ENCODE data around the gene DDX54.

DNA sequence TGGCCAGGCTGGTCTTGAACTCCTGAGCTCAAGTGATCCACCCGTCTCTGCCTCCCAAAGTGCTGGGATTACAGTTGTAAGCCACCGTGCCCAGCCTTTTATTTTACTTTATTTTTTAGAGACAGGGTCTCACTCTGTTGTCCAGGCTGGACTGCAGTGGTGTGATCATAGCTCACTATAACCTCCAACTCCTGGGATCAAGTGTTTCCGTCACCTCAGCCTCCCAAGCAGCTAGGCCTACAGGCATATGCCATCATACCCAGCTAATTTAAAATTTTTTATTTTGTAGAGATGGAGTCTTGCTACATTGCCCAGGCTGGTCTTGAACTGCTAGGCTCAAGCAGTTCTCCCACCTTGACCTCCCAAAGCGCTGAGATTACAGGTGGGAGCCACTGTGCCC is 39.7 kb upstream of the DDX54 start:
- TF ChIP-seq, protein P1, sequence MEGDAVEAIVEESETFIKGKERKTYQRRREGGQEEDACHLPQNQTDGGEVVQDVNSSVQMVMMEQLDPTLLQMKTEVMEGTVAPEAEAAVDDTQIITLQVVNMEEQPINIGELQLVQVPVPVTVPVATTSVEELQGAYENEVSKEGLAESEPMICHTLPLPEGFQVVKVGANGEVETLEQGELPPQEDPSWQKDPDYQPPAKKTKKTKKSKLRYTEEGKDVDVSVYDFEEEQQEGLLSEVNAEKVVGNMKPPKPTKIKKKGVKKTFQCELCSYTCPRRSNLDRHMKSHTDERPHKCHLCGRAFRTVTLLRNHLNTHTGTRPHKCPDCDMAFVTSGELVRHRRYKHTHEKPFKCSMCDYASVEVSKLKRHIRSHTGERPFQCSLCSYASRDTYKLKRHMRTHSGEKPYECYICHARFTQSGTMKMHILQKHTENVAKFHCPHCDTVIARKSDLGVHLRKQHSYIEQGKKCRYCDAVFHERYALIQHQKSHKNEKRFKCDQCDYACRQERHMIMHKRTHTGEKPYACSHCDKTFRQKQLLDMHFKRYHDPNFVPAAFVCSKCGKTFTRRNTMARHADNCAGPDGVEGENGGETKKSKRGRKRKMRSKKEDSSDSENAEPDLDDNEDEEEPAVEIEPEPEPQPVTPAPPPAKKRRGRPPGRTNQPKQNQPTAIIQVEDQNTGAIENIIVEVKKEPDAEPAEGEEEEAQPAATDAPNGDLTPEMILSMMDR (IDR thresholded peaks at IDR 0.05), result no peak
- TF ChIP-seq ZFX (IDR thresholded peaks at IDR 0.05; ENCODE audit: borderline replicate concordance), result no peak

Data from 22Rv1 (cell line).